GM23338 (cell line): Measurements from ENCODE around the gene CDH4.

Experiments used
- EZH2 ChIP-seq: fragments of 200-600 bp; sonication (generic); IDR thresholded peaks from one replicate; pipeline ENCODE4 v1.8.0; 2017; ENCODE audit warnings: antibody characterized with exemption, mild to moderate bottlenecking, low read depth; ENCODE audit not compliant: unreplicated experiment
- POLR2AphosphoS5 ChIP-seq: IDR thresholded peaks from 2 replicates; pipeline ENCODE4 v1.6.1; 2016; ENCODE audit warnings: antibody characterized with exemption, low read depth
- TF ChIP-seq, protein P1 (sequence below), 2 experiments: fragments of 200-600 bp in 1 of 2; sonication (generic) in 1 of 2; conservative IDR thresholded peaks; 2 replicates each; pipeline versions ENCODE4 v1.5.1 to v1.6.1; 2016 to 2017; ENCODE audit warnings: antibody characterized with exemption in 2 of 2, low read depth in 2 of 2, mild to moderate bottlenecking in 2 of 2, moderate library complexity in 1 of 2

DNA sequence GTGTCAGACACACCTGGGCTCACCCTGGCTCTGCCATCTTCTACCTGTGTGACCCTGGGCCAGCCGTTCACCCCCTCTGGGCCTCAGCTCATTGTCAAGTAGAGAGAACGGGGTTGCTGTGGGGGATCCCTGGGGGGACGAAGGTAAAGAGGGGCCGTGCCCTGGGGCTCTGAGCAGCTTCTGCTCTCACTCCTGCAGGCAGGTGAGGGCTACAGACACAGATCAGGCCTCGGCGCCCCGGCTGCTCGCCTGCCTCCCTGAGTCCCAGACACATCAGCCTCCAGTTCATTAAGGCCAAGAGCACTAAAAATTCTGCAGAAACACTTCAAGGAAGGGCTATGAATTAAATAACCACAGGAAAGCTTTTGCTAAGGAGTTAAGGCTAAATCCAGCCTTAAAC lies 394.4 kb downstream of the CDH4 start:
- TF ChIP-seq EZH2 (no peak), POLR2AphosphoS5 (no peak)
- TF ChIP-seq, protein P1, sequence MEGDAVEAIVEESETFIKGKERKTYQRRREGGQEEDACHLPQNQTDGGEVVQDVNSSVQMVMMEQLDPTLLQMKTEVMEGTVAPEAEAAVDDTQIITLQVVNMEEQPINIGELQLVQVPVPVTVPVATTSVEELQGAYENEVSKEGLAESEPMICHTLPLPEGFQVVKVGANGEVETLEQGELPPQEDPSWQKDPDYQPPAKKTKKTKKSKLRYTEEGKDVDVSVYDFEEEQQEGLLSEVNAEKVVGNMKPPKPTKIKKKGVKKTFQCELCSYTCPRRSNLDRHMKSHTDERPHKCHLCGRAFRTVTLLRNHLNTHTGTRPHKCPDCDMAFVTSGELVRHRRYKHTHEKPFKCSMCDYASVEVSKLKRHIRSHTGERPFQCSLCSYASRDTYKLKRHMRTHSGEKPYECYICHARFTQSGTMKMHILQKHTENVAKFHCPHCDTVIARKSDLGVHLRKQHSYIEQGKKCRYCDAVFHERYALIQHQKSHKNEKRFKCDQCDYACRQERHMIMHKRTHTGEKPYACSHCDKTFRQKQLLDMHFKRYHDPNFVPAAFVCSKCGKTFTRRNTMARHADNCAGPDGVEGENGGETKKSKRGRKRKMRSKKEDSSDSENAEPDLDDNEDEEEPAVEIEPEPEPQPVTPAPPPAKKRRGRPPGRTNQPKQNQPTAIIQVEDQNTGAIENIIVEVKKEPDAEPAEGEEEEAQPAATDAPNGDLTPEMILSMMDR (conservative IDR thresholded peaks at IDR 0.05; ENCODE audit: low read depth in 2 of 2): no peak
